ENCODE measurements around the gene PTGS1. TPM values are rescaled to one million over a fixed set of nuclear protein-coding genes. Genes with fewer than 3 reads are reported as not detected.

PTGS1 gene
- total and polyA plus RNA-seq, 9 of the 15 experiments (the other 6 are each of a cell fraction or from before 2014, with no cell fraction given): 3.4 to 12.9 (median 5.3) TPM

- TF ChIP-seq, protein P1, sequence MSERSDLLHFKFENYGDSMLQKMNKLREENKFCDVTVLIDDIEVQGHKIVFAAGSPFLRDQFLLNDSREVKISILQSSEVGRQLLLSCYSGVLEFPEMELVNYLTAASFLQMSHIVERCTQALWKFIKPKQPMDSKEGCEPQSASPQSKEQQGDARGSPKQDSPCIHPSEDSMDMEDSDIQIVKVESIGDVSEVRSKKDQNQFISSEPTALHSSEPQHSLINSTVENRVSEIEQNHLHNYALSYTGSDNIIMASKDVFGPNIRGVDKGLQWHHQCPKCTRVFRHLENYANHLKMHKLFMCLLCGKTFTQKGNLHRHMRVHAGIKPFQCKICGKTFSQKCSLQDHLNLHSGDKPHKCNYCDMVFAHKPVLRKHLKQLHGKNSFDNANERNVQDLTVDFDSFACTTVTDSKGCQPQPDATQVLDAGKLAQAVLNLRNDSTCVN (CRISPR knock-in tag; IDR thresholded peaks at IDR 0.05): 0 out of 2 replicates have a peak, but pooled peaks have one; percentile 22
- TF ChIP-seq, protein P2, sequence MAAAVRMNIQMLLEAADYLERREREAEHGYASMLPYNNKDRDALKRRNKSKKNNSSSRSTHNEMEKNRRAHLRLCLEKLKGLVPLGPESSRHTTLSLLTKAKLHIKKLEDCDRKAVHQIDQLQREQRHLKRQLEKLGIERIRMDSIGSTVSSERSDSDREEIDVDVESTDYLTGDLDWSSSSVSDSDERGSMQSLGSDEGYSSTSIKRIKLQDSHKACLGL (CRISPR knock-in tag; IDR thresholded peaks at IDR 0.05; ENCODE audit: borderline replicate concordance, poor library complexity, severe bottlenecking): no peak
- TF ChIP-seq SMAD4 (CRISPR knock-in tag; conservative IDR thresholded peaks at IDR 0.05) (no peak; the same call in 1 of the 2 replicates), FOSL1 (tag; conservative IDR thresholded peaks at IDR 0.05) (no peak), ETV6 (IDR thresholded peaks at IDR 0.05; ENCODE audit: borderline replicate concordance in 1 of 2, low read depth in 2 of 2, low read length in 1 of 2) (no peak), ETV6 (CRISPR knock-in tag; IDR thresholded peaks at IDR 0.05; ENCODE audit: borderline replicate concordance) (no peak), SNRNP70 (optimal IDR thresholded peaks at IDR 0.05; ENCODE audit: low read depth, low read length) (no peak), SIN3B (IDR thresholded peaks at IDR 0.05; ENCODE audit: low read depth) (no peak), HMG20B (CRISPR knock-in tag; IDR thresholded peaks at IDR 0.05) (no peak)
- TF ChIP-seq, protein P3, sequence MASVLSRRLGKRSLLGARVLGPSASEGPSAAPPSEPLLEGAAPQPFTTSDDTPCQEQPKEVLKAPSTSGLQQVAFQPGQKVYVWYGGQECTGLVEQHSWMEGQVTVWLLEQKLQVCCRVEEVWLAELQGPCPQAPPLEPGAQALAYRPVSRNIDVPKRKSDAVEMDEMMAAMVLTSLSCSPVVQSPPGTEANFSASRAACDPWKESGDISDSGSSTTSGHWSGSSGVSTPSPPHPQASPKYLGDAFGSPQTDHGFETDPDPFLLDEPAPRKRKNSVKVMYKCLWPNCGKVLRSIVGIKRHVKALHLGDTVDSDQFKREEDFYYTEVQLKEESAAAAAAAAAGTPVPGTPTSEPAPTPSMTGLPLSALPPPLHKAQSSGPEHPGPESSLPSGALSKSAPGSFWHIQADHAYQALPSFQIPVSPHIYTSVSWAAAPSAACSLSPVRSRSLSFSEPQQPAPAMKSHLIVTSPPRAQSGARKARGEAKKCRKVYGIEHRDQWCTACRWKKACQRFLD (CRISPR knock-in tag; IDR thresholded peaks at IDR 0.05): 0 out of 2 replicates have a peak, but pooled peaks have one; percentile 28
- TF ChIP-seq, protein P4, sequence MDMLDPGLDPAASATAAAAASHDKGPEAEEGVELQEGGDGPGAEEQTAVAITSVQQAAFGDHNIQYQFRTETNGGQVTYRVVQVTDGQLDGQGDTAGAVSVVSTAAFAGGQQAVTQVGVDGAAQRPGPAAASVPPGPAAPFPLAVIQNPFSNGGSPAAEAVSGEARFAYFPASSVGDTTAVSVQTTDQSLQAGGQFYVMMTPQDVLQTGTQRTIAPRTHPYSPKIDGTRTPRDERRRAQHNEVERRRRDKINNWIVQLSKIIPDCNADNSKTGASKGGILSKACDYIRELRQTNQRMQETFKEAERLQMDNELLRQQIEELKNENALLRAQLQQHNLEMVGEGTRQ (CRISPR knock-in tag; IDR thresholded peaks at IDR 0.05): no peak
- TF ChIP-seq, protein P5, sequence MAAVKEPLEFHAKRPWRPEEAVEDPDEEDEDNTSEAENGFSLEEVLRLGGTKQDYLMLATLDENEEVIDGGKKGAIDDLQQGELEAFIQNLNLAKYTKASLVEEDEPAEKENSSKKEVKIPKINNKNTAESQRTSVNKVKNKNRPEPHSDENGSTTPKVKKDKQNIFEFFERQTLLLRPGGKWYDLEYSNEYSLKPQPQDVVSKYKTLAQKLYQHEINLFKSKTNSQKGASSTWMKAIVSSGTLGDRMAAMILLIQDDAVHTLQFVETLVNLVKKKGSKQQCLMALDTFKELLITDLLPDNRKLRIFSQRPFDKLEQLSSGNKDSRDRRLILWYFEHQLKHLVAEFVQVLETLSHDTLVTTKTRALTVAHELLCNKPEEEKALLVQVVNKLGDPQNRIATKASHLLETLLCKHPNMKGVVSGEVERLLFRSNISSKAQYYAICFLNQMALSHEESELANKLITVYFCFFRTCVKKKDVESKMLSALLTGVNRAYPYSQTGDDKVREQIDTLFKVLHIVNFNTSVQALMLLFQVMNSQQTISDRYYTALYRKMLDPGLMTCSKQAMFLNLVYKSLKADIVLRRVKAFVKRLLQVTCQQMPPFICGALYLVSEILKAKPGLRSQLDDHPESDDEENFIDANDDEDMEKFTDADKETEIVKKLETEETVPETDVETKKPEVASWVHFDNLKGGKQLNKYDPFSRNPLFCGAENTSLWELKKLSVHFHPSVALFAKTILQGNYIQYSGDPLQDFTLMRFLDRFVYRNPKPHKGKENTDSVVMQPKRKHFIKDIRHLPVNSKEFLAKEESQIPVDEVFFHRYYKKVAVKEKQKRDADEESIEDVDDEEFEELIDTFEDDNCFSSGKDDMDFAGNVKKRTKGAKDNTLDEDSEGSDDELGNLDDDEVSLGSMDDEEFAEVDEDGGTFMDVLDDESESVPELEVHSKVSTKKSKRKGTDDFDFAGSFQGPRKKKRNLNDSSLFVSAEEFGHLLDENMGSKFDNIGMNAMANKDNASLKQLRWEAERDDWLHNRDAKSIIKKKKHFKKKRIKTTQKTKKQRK (IDR thresholded peaks at IDR 0.05; ENCODE audit: borderline replicate concordance, low read depth, low read length): no peak
- TF ChIP-seq, protein P6, sequence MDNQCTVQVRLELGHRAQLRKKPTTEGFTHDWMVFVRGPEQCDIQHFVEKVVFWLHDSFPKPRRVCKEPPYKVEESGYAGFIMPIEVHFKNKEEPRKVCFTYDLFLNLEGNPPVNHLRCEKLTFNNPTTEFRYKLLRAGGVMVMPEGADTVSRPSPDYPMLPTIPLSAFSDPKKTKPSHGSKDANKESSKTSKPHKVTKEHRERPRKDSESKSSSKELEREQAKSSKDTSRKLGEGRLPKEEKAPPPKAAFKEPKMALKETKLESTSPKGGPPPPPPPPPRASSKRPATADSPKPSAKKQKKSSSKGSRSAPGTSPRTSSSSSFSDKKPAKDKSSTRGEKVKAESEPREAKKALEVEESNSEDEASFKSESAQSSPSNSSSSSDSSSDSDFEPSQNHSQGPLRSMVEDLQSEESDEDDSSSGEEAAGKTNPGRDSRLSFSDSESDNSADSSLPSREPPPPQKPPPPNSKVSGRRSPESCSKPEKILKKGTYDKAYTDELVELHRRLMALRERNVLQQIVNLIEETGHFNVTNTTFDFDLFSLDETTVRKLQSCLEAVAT (IDR thresholded peaks at IDR 0.05): no peak
Measured at GRCh38 chr9:122377241-122378164, 6.7 kb downstream of the PTGS1 start (continued).
